Karpas-422 (cell line): ENCODE measurements around the gene NR5A1. TPM values are rescaled to one million over a fixed set of nuclear protein-coding genes. Genes with fewer than 3 reads are reported as not detected.

Experiments used
- DNase-seq: peaks from one replicate; pipeline ENCODE4 v3.0.0-alpha.2; 2015
- H2AFZ ChIP-seq: fragments of 200-600 bp; sonication (generic); 2 replicates; pipeline ENCODE4 v1.6.1; 2014; ENCODE audit warnings: antibody characterized with exemption, low read length, mixed read lengths
- H3K27ac ChIP-seq: fragments of 200-600 bp; sonication (generic); 2 replicates; pipeline ENCODE4 v1.5.1; 2014; ENCODE audit warnings: mild to moderate bottlenecking, low read length, moderate library complexity
- H3K27me3 ChIP-seq: fragments of 200-600 bp; sonication (generic); 2 replicates; pipeline ENCODE4 v1.6.1; 2014; ENCODE audit warnings: low read length, mixed read lengths
- H3K36me3 ChIP-seq: fragments of 200-600 bp; sonication (generic); 2 replicates; pipeline ENCODE4 v1.6.1; 2014; ENCODE audit warnings: low read length, mixed read lengths; ENCODE audit not compliant: insufficient read depth
- H3K4me1 ChIP-seq: fragments of 200-600 bp; sonication (generic); 2 replicates; pipeline ENCODE4 v1.6.1; 2014; ENCODE audit warnings: mild to moderate bottlenecking, low read length, mixed read lengths
- H3K4me2 ChIP-seq: fragments of 200-600 bp; sonication (generic); 2 replicates; pipeline ENCODE4 v1.6.1; 2014; ENCODE audit warnings: low read length, low read depth, mild to moderate bottlenecking; ENCODE audit not compliant: poor library complexity, severe bottlenecking
- H3K4me3 ChIP-seq: fragments of 200-600 bp; sonication (generic); 2 replicates; pipeline ENCODE4 v1.5.1; 2014; ENCODE audit warnings: mild to moderate bottlenecking, antibody characterized with exemption, low read length, mixed read lengths
- H3K79me2 ChIP-seq: fragments of 200-600 bp; sonication (generic); 2 replicates; pipeline ENCODE4 v1.6.1; 2014; ENCODE audit warnings: mild to moderate bottlenecking, low read length, mixed read lengths
- H3K9ac ChIP-seq: fragments of 200-600 bp; sonication (generic); 2 replicates; pipeline ENCODE4 v1.6.0; 2014; ENCODE audit warnings: low read length
- H3K9me2 ChIP-seq: fragments of 200-600 bp; sonication (generic), shearing (Covaris generic); replicated peaks from 2 replicates; pipeline ENCODE4 v1.6.0; 2014; ENCODE audit warnings: mild to moderate bottlenecking, low read length, moderate library complexity; ENCODE audit not compliant: insufficient read depth
- H3K9me3 ChIP-seq: fragments of 300-700, 200-600 bp; sonication (generic); 2 replicates; pipeline ENCODE4 v1.6.1; 2014; ENCODE audit warnings: low read length, mixed read lengths
- H4K20me1 ChIP-seq: fragments of 200-600 bp; sonication (generic); 2 replicates; pipeline ENCODE4 v1.6.1; 2014; ENCODE audit warnings: mild to moderate bottlenecking, antibody characterized with exemption, low read length, low read depth; ENCODE audit not compliant: insufficient read depth
- total RNA-seq: library from RNA; depleted of rRNA; stranded (reverse); fragments of >200 nt; shearing (Covaris generic); gene quantifications from 2 replicates; pipeline ENCODE4 v1.2.3, GENCODE V29; 2014; ENCODE audit warnings: low replicate concordance

The NR5A1 gene
- total RNA-seq, 1 experiment from 2014 or later, result not detected

DNA sequence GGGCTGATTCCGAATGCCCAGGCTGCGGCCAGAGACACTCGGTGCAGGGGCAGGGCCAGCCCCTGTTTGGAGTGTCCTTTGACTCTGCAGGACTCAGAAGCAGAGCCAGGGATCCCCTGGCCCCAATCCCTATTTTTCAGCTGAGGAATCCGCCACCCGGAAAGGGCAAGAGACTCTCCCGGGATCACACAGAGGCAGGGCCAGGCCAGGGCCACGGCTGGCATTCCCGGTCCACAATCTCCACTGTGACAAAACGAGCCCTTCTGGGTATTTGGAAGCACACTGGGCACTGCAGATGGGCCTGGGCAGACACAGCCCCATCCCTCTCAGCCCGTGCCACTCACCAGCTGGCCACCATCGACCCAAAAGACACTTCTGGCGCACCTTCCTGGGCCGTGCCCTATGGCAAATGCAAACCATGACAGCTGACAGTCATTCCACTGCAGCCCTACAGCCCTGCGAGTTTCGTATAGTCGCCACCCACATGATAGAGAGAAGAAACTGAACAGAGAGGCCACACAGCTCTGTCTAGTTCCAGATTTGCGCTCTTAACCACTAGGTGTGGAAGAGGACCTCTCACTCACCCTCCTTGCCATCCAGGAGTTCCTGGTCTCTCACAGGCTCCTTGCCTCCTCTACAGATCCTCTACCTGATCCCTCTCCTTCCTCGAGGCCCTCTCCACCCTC lies 13.3 kb downstream of the NR5A1 start:
- H3K4me2 ChIP-seq, result no peak overlapping the region
- no peaks in the 10 kb centered on the region for H3K9me3 ChIP-seq
- no peaks in the 10 kb centered on the region for H3K27me3 ChIP-seq
- no peaks in the 10 kb centered on the region for H3K36me3 ChIP-seq
- no peaks in the 10 kb centered on the region for H4K20me1 ChIP-seq
- no peaks in the 10 kb centered on the region for H3K4me1 ChIP-seq
- no peaks in the 10 kb centered on the region for H3K79me2 ChIP-seq
- no peak overlapping the region for H3K4me3 ChIP-seq
- H2AFZ ChIP-seq, result no peak overlapping the region
- H3K9me2 ChIP-seq, result no peaks in the 10 kb centered on the region
- H3K9ac ChIP-seq, result no peak overlapping the region
- DNase-seq, result no peak
- H3K27ac ChIP-seq, result no peak overlapping the region

DNA sequence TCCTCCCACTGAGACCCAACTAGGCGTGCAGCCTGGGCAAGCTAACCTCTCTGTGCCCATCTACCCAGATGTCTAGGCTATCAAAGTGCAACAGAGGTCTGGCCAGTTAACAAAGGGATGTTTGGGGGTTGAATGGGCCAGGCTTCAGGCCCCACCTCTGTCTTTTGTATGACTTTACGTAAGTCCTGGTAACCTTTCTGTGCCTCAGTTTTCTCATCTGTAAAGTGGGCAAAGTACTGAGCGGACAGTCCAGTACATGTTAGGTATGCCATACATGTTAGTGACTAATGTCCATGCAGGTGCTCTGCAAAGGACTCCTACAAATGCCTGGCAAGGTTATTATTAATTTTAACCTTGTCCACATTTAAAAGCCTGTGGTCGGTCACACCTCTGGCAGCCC lies 14.0 kb downstream of the NR5A1 start:
- Histone ChIP-seq H4K20me1 (no peaks in the 10 kb centered on the region), H3K27ac (no peak overlapping the region), H3K4me2 (no peak overlapping the region), H3K4me1 (no peaks in the 10 kb centered on the region), H3K27me3 (no peaks in the 10 kb centered on the region), H2AFZ (no peak overlapping the region), H3K9me2 (no peaks in the 10 kb centered on the region), H3K9ac (no peak overlapping the region), H3K4me3 (no peak overlapping the region), H3K9me3 (no peaks in the 10 kb centered on the region), H3K79me2 (no peaks in the 10 kb centered on the region), H3K36me3 (no peaks in the 10 kb centered on the region)
- no peak for DNase-seq

DNA sequence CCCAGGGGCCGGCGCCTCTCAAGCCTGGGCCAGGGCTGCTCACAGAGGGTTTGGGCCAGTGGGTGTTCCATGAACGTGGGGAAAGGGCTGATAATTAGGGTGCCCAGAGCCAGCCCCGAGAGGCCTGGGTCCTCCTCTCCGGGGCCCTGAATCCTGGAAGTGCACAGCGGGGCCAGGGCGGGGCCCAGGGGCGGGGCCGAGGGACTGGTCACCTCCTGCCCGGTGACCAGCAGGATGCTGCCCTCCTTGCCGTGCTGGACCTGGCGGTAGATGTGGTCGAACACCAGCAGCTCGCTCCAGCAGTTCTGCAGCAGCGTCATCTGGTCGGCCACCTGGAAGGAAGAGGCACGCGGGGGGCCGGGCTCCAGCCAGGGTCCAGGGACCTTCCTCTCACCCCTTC lies 14.4 kb downstream of the NR5A1 start:
- Histone ChIP-seq H3K4me3 (no peak overlapping the region), H2AFZ (no peak overlapping the region), H3K79me2 (no peaks in the 10 kb centered on the region), H3K27ac (no peak overlapping the region), H3K9me2 (no peaks in the 10 kb centered on the region), H3K4me1 (no peaks in the 10 kb centered on the region), H3K4me2 (no peak overlapping the region), H3K9ac (no peak overlapping the region), H3K27me3 (no peaks in the 10 kb centered on the region), H3K9me3 (no peaks in the 10 kb centered on the region), H3K36me3 (no peaks in the 10 kb centered on the region), H4K20me1 (no peaks in the 10 kb centered on the region)
- DNase-seq, result no peak

DNA sequence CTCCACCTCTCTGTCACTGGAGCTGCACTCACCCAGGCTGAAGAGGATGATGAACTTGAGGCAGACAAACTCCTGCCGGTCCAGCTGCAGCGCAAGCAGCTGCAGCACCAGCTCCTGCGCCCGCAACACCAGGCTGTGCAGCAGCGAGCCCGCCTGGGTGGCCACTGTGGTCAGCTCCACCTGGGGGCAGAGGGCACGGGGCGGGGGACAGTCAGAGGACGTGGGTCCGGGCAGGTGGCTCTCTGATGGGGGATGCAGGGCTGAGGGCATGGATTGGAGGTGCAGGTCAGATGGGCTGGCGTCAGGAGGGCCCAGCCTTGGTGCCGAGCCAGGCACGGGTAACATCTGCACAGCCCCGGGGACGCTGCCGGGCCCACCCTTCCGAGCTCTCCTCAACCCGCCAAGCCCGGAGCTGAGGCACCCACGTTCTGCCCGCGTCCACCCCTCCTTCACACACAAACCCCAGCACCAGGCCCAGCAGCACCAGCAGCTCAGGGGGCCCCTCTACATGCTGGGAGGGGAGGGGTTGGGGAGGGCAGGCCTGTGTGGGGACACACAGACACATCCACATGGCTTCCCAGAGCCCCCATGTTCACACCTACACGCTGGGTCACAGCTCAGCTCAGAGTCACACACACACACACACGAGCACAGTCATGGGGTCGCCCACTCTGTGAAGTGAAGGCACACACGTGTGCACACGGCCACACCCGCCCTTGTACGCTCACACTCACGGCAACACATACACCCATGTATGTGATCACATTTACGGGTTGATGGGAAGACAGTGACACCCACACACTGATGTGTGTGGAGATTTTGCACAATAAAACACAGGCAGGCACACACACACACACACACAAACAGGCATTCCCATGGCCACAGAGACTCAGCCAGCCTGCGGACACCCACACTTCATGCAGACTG lies 15.9 kb downstream of the NR5A1 start:
- Histone ChIP-seq H3K9me3 (no peaks in the 10 kb centered on the region), H3K9me2 (no peaks in the 10 kb centered on the region), H3K36me3 (no peaks in the 10 kb centered on the region), H3K4me2 (no peak overlapping the region), H2AFZ (no peak overlapping the region), H3K4me3 (no peak overlapping the region), H3K4me1 (no peaks in the 10 kb centered on the region), H3K27ac (no peak overlapping the region), H3K79me2 (no peaks in the 10 kb centered on the region), H3K27me3 (no peaks in the 10 kb centered on the region), H4K20me1 (no peaks in the 10 kb centered on the region), H3K9ac (no peak overlapping the region)
- no peak for DNase-seq

DNA sequence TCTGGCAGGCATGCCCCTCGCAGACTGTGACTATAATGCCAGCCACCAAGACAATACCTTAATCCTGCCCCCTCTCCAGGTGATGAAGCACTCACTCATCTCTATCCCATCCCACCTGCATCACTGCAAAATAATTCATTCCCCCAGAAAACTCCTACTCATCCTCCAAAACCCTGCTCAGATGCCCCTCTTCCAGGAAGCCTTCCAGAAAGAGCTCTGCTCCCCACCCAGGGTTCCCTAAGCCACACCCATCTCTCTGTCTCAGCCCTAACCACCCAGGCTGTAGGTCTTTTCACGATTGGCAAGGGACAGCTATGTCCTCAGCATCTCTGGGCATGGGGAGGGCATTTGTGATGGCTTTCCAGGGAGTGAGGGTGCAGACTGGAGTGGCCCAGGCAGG lies 17.2 kb downstream of the NR5A1 start:
- no peak overlapping the region for H3K4me2 ChIP-seq
- no peak overlapping the region for H3K27ac ChIP-seq
- no peaks in the 10 kb centered on the region for H3K27me3 ChIP-seq
- H3K4me3 ChIP-seq, result no peak overlapping the region
- H3K9ac ChIP-seq, result no peak overlapping the region
- no peaks in the 10 kb centered on the region for H3K4me1 ChIP-seq
- H3K36me3 ChIP-seq, result no peaks in the 10 kb centered on the region
- no peaks in the 10 kb centered on the region for H3K79me2 ChIP-seq
- no peak overlapping the region for H2AFZ ChIP-seq
- H4K20me1 ChIP-seq, result no peaks in the 10 kb centered on the region
- H3K9me2 ChIP-seq, result no peaks in the 10 kb centered on the region
- H3K9me3 ChIP-seq, result no peaks in the 10 kb centered on the region
- no peak for DNase-seq

DNA sequence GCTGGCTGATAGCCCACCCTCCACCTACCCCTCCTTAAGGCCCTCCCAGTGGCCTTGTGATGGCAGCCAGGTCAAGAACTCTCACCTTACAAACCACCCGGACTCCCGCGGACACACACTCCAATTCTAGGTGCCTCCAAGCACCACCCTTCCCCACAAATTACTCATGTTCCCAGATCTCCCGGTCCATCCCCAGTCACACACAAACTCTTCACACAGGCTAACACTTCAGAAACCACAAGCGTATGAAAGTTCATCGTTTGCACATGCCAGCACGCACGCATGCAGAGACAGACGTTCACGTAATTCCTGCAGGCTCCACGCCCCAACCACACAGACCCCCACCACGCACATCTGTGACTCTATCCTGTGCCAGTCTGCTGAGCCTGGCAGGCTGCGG lies 18.0 kb downstream of the NR5A1 start:
- Histone ChIP-seq H3K27ac (no peak overlapping the region), H2AFZ (no peak overlapping the region), H3K4me3 (no peak overlapping the region), H3K4me2 (no peak overlapping the region), H3K27me3 (no peaks in the 10 kb centered on the region), H3K4me1 (no peaks in the 10 kb centered on the region), H3K9me3 (no peaks in the 10 kb centered on the region), H3K9me2 (no peaks in the 10 kb centered on the region), H3K36me3 (no peaks in the 10 kb centered on the region), H3K9ac (no peak overlapping the region), H3K79me2 (no peaks in the 10 kb centered on the region), H4K20me1 (no peaks in the 10 kb centered on the region)
- no peak for DNase-seq

DNA sequence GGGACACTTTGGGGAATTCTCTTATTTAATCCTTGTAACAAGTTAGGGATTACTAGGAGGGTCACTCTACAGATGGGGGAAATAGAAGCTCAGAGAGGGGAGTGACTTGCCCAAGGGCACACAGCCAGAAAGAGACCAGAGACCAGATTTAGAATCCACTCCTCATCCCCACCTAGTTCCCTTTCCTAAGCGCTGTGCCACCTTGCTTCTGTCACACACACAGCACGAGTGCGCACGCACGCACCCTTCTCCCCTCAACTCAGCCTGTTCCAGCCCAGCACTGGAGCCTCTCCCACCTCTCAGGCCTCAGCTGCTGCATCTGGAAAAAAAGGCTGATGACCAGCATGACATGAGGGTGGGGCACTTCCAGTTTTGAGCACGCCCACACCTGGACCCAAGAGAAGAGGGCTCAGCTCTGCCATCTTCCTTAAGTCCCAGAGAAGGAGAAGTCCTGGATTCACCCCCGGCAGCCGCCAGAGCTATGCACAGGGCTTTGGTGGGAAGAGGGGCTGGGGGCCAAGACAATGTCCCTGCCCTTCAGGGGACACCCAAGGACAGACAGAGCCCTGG lies 18.5 kb downstream of the NR5A1 start:
- Histone ChIP-seq H3K9ac (no peak overlapping the region), H3K4me1 (no peaks in the 10 kb centered on the region), H4K20me1 (no peaks in the 10 kb centered on the region), H3K9me2 (no peaks in the 10 kb centered on the region), H3K27me3 (no peaks in the 10 kb centered on the region), H3K27ac (no peak overlapping the region), H3K79me2 (no peaks in the 10 kb centered on the region), H3K9me3 (no peaks in the 10 kb centered on the region), H3K36me3 (no peaks in the 10 kb centered on the region), H2AFZ (no peak overlapping the region), H3K4me2 (no peak overlapping the region), H3K4me3 (no peak overlapping the region)
- DNase-seq, result no peak
